ENCODE results near the gene KLF16. TPM values are rescaled to one million over a fixed set of nuclear protein-coding genes. Genes with fewer than 3 reads are reported as not detected.
A peak's percentile ranks its signal among the peaks of the same experiment; 100 is the strongest.

The KLF16 gene
- total RNA-seq, 3 donors from 2014 or later: 2.9 to 4.6 (median 4.1) TPM

DNA sequence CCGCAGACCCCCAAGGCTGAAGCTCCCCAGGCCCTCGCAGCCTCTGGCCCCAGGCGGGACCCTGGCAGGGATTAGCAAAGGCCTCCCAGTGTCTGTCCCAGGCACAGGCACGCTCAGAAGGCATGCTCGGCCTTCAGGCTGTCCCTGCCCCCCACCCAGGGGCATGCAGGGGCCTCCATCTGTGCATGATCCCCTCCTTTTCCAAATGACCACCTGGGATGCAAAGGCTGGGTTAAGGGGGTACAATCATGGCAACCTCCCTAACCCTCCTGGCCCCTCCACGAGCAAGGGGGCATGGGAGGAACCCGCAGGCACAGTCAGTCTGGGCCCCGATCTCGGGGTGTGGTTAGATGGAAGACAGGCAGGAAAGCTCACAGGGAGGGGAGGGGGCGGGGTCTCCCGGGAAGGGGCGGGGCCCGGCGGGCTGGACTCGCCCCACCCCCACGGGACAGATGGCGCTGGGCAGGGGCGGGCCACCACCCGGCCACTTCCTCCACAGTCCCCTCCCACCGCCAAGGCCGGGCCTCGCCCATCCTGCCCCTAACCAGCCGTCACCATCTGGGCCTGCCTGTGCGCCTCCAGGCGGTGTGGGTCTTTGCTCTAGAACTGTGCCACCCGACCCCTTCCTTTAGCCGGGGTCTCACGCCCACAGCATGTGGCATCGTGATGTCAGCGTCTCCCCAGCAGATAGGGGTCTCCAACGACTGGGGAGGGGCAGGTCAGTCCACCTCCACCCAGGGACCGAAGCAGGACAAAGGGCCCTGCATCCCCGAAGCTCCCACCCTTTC lies 8.1 kb downstream of the KLF16 start:
- Histone ChIP-seq H3K4me1 (peaks cover 15 to 31% of the 10 kb centered on the region in 2 donors), H3K4me3 (peak overlapping the region; percentile 44 to 78 (median 56)), H3K36me3 (no peaks in the 10 kb centered on the region), H3K27ac (peak overlapping the region; percentile 93 to 95), H3K27me3 (no peaks in the 10 kb centered on the region), H3K9me3 (no peaks in the 10 kb centered on the region)
- peak; percentile 88 to 93 for DNase-seq (ENCODE audit: low spot score in 2 of 2)
- intact Hi-C loops (cut with DNase I; ENCODE audit: low total_unique reads): loop anchor here (5.0 kb wide), 1 partner anchor 1507 kb away; no protein-coding TSS in a partner anchor
- peak in 1 of 3 donors; percentile 44 for TF ChIP-seq POLR2AphosphoS5 (IDR thresholded peaks at IDR 0.05)
- no peak for TF ChIP-seq POLR2A (IDR thresholded peaks at IDR 0.05)

DNA sequence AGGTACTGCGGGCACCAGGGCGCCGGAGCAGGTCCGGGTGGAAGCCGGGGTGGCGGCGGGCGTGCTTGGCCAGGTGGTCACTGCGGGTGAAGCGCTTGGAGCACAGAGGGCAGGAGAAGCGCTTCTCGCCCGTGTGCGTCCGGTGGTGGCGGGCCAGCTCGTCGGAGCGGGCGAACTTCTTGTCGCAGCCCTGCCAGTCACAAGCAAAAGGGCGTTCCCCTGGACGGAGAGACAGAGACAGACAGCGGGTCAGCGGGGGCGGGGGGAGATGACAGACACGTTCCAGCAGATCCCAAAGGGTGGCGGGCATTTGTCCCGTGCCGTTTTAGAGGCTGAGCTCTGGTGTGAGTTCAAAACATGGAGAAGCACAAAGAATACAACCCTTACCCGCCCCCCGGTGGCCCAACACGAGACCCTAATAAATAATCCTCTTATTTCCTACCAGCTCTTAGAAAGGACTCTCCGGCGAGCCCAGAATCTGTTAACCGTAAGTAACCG lies 8.8 kb downstream of the KLF16 start:
- no peaks in the 10 kb centered on the region for H3K9me3 ChIP-seq
- H3K4me1 ChIP-seq: peaks cover 14 to 25% of the 10 kb centered on the region in 2 donors
- intact Hi-C loops (cut with DNase I; ENCODE audit: low total_unique reads): loop anchor here (5.0 kb wide), 1 partner anchor 1508 kb away; no protein-coding TSS in a partner anchor
- no peaks in the 10 kb centered on the region for H3K27me3 ChIP-seq
- TF ChIP-seq, protein P1, sequence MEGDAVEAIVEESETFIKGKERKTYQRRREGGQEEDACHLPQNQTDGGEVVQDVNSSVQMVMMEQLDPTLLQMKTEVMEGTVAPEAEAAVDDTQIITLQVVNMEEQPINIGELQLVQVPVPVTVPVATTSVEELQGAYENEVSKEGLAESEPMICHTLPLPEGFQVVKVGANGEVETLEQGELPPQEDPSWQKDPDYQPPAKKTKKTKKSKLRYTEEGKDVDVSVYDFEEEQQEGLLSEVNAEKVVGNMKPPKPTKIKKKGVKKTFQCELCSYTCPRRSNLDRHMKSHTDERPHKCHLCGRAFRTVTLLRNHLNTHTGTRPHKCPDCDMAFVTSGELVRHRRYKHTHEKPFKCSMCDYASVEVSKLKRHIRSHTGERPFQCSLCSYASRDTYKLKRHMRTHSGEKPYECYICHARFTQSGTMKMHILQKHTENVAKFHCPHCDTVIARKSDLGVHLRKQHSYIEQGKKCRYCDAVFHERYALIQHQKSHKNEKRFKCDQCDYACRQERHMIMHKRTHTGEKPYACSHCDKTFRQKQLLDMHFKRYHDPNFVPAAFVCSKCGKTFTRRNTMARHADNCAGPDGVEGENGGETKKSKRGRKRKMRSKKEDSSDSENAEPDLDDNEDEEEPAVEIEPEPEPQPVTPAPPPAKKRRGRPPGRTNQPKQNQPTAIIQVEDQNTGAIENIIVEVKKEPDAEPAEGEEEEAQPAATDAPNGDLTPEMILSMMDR (IDR thresholded peaks at IDR 0.05): no peak
- TF ChIP-seq POLR2AphosphoS5 (IDR thresholded peaks at IDR 0.05) (no peak), POLR2A (IDR thresholded peaks at IDR 0.05) (no peak)
- peak overlapping the region; percentile 93 to 95 for H3K27ac ChIP-seq
- H3K4me3 ChIP-seq: peak overlapping the region; percentile 44 to 78 (median 56)
- no peaks in the 10 kb centered on the region for H3K36me3 ChIP-seq
- no peak for DNase-seq (ENCODE audit: low spot score in 2 of 2)

DNA sequence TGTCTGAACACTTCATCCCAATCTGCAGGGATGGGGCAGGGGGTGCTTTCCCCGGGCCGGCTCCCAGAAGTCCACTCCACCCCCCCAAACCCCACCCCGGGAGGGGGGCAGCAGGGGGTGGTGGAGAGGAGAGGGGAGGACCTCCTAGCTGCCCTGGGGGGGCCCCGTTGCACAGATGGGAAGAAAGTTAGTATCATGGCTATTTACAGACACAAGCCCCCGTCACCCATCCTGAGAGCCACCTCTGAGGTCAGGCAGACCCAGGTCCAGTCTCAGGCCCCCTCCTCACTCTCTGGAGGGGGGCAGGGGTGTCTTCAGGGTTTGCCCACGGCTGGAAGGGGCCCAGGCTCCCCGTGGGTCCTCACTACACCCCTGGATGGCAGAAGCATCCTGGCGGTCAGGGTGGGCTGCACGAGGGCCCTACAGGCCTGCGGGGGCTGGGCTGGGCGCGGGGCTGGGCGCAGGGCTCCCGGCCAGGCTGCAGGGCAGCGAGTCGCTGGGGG lies 9.3 kb downstream of the KLF16 start:
- Histone ChIP-seq H3K27ac (peak overlapping the region; percentile 93 to 95), H3K9me3 (no peaks in the 10 kb centered on the region), H3K36me3 (no peaks in the 10 kb centered on the region), H3K27me3 (no peaks in the 10 kb centered on the region), H3K4me1 (peaks cover 14 to 23% of the 10 kb centered on the region in 2 donors), H3K4me3 (peak overlapping the region in 2 of 3 donors; percentile 56 to 78)
- intact Hi-C loops (cut with DNase I; ENCODE audit: low total_unique reads): no loop called here
- TF ChIP-seq POLR2AphosphoS5 (IDR thresholded peaks at IDR 0.05) (no peak), POLR2A (IDR thresholded peaks at IDR 0.05) (no peak)
- TF ChIP-seq, protein P1 (IDR thresholded peaks at IDR 0.05): no peak
- DNase-seq (ENCODE audit: low spot score in 2 of 2): no peak

DNA sequence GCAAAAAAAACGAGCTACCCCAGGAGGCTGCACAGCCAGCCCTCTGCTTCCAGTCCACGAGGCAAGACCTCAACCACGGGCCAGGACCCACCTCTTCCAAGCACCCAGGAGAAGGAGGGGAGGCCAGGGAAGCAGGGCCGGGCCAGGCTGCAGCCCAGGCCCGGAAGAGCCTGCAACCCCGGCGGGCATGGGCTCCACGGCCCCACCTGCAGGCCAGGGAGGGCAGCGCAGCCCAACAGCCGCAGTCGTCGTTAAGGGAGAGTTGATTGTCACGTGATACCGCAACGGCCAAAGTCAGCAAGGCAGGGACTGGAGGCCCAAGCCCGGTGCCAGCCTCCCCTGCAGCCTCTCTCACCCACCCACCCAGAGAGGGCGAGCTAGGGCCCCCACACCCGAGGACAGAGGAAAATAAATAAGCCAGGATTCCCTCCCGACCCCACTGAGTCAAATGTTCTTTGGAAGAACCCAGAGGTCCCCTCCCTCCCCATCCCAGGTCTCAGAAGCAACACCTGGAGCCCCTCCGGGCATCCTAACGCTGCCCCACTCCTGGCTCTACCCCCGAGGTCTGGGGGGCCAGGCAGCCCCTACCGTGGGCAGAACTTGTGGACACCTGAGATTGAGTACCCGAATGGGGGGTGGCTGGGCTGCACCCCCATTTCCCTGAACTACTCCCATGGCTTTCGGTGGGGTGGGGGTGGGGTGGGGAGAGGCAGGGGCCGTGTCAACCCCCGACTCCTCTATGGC lies 9.9 kb downstream of the KLF16 start:
- Histone ChIP-seq H3K4me1 (peaks cover 14 to 23% of the 10 kb centered on the region in 2 donors), H3K27me3 (no peaks in the 10 kb centered on the region), H3K9me3 (no peaks in the 10 kb centered on the region), H3K27ac (peak overlapping the region; percentile 93 to 95), H3K4me3 (peak overlapping the region in 1 of 3 donors; percentile 29), H3K36me3 (no peaks in the 10 kb centered on the region)
- peak; percentile 79 to 87 for DNase-seq (ENCODE audit: low spot score in 2 of 2)
- intact Hi-C loops (cut with DNase I; ENCODE audit: low total_unique reads): no loop called here
- TF ChIP-seq POLR2A (IDR thresholded peaks at IDR 0.05): no peak
- TF ChIP-seq POLR2AphosphoS5 (IDR thresholded peaks at IDR 0.05): peak in 1 of 3 donors; percentile 23
- TF ChIP-seq, protein P1 (IDR thresholded peaks at IDR 0.05): peak; percentile 86 to 94 (median 94)

DNA sequence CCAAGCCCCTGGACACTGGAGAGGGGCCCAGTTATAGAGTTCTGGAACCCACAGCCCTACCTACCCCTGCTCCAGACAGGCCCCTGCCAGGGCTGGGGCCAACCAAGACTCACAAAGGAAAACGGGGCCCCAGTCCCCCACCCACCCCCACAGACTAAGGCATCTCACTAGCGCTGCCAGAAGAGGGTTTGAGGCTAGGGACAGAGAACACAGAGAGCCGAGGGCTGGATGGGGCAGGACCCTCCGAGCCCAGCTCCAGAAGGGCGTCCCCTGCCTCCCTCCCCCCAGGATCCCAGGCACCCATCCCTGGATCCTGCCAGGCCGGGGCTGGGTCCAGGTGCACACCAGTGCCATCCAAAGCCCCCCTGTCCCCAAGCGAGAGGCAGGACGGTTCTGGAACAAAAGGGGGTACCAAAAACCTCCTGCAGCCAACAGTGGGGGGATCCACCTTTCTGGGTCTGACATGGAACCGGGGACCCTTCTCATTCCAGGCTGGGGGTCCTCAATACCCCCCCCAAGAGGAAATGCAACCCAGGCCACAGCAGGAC lies 10.7 kb downstream of the KLF16 start:
- Histone ChIP-seq H3K9me3 (no peaks in the 10 kb centered on the region), H3K36me3 (no peaks in the 10 kb centered on the region), H3K27ac (peak overlapping the region in 1 of 2 donors; percentile 17), H3K27me3 (no peaks in the 10 kb centered on the region), H3K4me3 (no peak overlapping the region), H3K4me1 (peaks cover 12 to 23% of the 10 kb centered on the region in 2 donors)
- DNase-seq (ENCODE audit: low spot score in 2 of 2): no peak
- TF ChIP-seq, protein P1 (IDR thresholded peaks at IDR 0.05): no peak
- TF ChIP-seq POLR2AphosphoS5 (IDR thresholded peaks at IDR 0.05) (no peak), POLR2A (IDR thresholded peaks at IDR 0.05) (no peak)
- intact Hi-C loops (cut with DNase I; ENCODE audit: low total_unique reads): no loop called here
